IMR-90 (cell line): ENCODE measurements around the gene APOBEC3B. TPM values are rescaled to one million over a fixed set of nuclear protein-coding genes. Genes with fewer than 3 reads are reported as not detected.
"Not testable (repeated sequence)": the region's sequence is repeated elsewhere in the genome, so short reads cannot be mapped to it uniquely, and the experiment has no call there.

Experiments
- ATAC-seq: fragments of 200-7000 bp; cut with Tn5 transposase; 2 replicates; pipeline ENCODE4 v1.9.1; 2020; ENCODE audit warnings: low read depth, mild to moderate bottlenecking, moderate library complexity
- BruUV-seq: library from RNA; stranded (reverse); fragments of 400-500 nt; replicated peaks from 2 replicates; lab custom pipeline; 2021; lab: Mats Ljungman, UMichigan
- CTCF ChIA-PET: fragments of 300-600 bp; formaldehyde crosslinking; extraction: SDS; loops from one replicate; lab custom pipeline; 2021; ENCODE audit warnings: antibody characterized with exemption; lab: Yijun Ruan, JAX
- POLR2A ChIA-PET: fragments of 300-600 bp; sonication (Branson Sonifier 250); formaldehyde crosslinking; loops from one replicate; lab custom pipeline; 2022; ENCODE audit warnings: antibody characterized with exemption; ENCODE audit not compliant: unreplicated experiment; lab: Charles Lee
- DNase-seq: peaks from one replicate; pipeline ENCODE4 v3.0.0; 2013
- H2AFZ ChIP-seq: replicated peaks from 2 replicates; pipeline ENCODE3; 2013; ENCODE audit warnings: low read length, mild to moderate bottlenecking; ENCODE audit not compliant: poor library complexity
- H2AK5ac ChIP-seq: 2 replicates; pipeline ENCODE4 v1.6.1; 2013; ENCODE audit warnings: low read depth, low read length, inconsistent platforms
- H2AK9ac ChIP-seq: replicated peaks from 2 replicates; pipeline ENCODE3; 2013; ENCODE audit warnings: mild to moderate bottlenecking, low read depth, low read length, moderate library complexity; ENCODE audit not compliant: poor library complexity
- H2BK120ac ChIP-seq: 2 replicates; pipeline ENCODE4 v1.6.1; 2013; ENCODE audit warnings: low read depth, low read length, inconsistent platforms
- H2BK15ac ChIP-seq: 3 replicates; pipeline ENCODE4 v1.6.1; 2013; ENCODE audit warnings: low read depth, low read length, inconsistent platforms
- H2BK20ac ChIP-seq: 2 replicates; pipeline ENCODE4 v1.6.1; 2013; ENCODE audit warnings: low read depth, mild to moderate bottlenecking, inconsistent platforms, low read length, moderate library complexity
- H2BK5ac ChIP-seq: 2 replicates; pipeline ENCODE4 v1.6.1; 2013; ENCODE audit warnings: mild to moderate bottlenecking, low read depth, low read length, inconsistent platforms; ENCODE audit not compliant: poor library complexity, severe bottlenecking
- H3K14ac ChIP-seq: replicated peaks from 2 replicates; pipeline ENCODE4 v1.6.1; 2013; ENCODE audit warnings: low read depth, low read length, inconsistent platforms
- H3K18ac ChIP-seq: 2 replicates; pipeline ENCODE4 v1.6.1; 2013; ENCODE audit warnings: low read depth, low read length, control low read depth
- H3K23ac ChIP-seq: 2 replicates; pipeline ENCODE4 v1.6.1; 2013; ENCODE audit warnings: low read depth, low read length, inconsistent platforms
- H3K27ac ChIP-seq: 2 replicates; pipeline ENCODE4 v1.5.1; 2013; ENCODE audit warnings: mild to moderate bottlenecking, control low read depth, low read length; ENCODE audit not compliant: insufficient read depth
- H3K27me3 ChIP-seq: 2 replicates; pipeline ENCODE4 v1.6.1; 2013; ENCODE audit warnings: low read length; ENCODE audit not compliant: control insufficient read depth, insufficient read depth
- H3K36me3 ChIP-seq: 2 replicates; pipeline ENCODE4 v1.6.1; 2013; ENCODE audit warnings: low read length, mixed read lengths; ENCODE audit not compliant: control insufficient read depth, insufficient read depth
- H3K4ac ChIP-seq: 2 replicates; pipeline ENCODE4 v1.6.1; 2013; ENCODE audit warnings: low read depth, low read length, inconsistent platforms
- H3K4me1 ChIP-seq: 2 replicates; pipeline ENCODE4 v1.6.1; 2013; ENCODE audit warnings: low read length, mixed read lengths; ENCODE audit not compliant: control insufficient read depth, insufficient read depth
- H3K4me2 ChIP-seq: 2 replicates; pipeline ENCODE4 v1.6.1; 2013; ENCODE audit warnings: low read depth, mild to moderate bottlenecking, control low read depth, low read length, moderate library complexity
- H3K4me3 ChIP-seq: 2 replicates; pipeline ENCODE4 v1.5.1; 2013; ENCODE audit warnings: low read depth, mild to moderate bottlenecking, control low read depth, low read length, moderate library complexity; ENCODE audit not compliant: insufficient read depth
- H3K56ac ChIP-seq: 2 replicates; pipeline ENCODE4 v1.6.1; 2013; ENCODE audit warnings: low read length, inconsistent platforms; ENCODE audit not compliant: insufficient read depth; ENCODE audit errors: extremely low read depth
- H3K79me1 ChIP-seq, 2 experiments: 2 replicates each; pipeline ENCODE4 v1.6.1; 2013; ENCODE audit warnings: low read length in 2 of 2, inconsistent platforms in 1 of 2, low read depth in 1 of 2
- H3K9ac ChIP-seq: 2 replicates; pipeline ENCODE4 v1.6.1; 2013; ENCODE audit warnings: low read depth, low read length, control low read depth
- H3K9me1 ChIP-seq: 2 replicates; pipeline ENCODE4 v1.6.1; 2013; ENCODE audit warnings: low read length, inconsistent platforms; ENCODE audit not compliant: insufficient read depth
- H3K9me3 ChIP-seq: 2 replicates; pipeline ENCODE4 v1.6.1; 2013; ENCODE audit warnings: low read length; ENCODE audit not compliant: control insufficient read depth, insufficient read depth
- H4K20me1 ChIP-seq: 2 replicates; pipeline ENCODE4 v1.6.1; 2013; ENCODE audit warnings: low read length, inconsistent platforms; ENCODE audit not compliant: insufficient read depth
- H4K5ac ChIP-seq: 2 replicates; pipeline ENCODE4 v1.6.1; 2013; ENCODE audit warnings: mild to moderate bottlenecking, low read depth, low read length, control low read depth
- H4K8ac ChIP-seq, 2 experiments: 2 replicates each; pipeline ENCODE4 v1.6.1; 2013; ENCODE audit warnings: low read depth in 2 of 2, low read length in 2 of 2, control low read depth in 1 of 2, inconsistent platforms in 1 of 2
- H4K91ac ChIP-seq: 2 replicates; pipeline ENCODE4 v1.6.1; 2013; ENCODE audit warnings: low read depth, low read length, inconsistent platforms; ENCODE audit not compliant: insufficient read depth
- WGBS, 2 experiments: methylation state at CpG; one replicate each; pipeline versions ENCODE4 v1.1.5 to v1.1.7; 2013; ENCODE audit warnings: missing lambda C conversion rate in 2 of 2; ENCODE audit not compliant: insufficient read length in 1 of 2; ENCODE audit errors: extremely low coverage in 2 of 2; 5-methylcytosine and 5-hydroxymethylcytosine counted together
- dilution Hi-C: fragments of 300-500 bp; cut with HindIII; formaldehyde crosslinking; loops from one replicate; pipeline ENCODE4 v1.14.3; 2018; ENCODE audit warnings: low sequenced_read_pairs; ENCODE audit not compliant: unreplicated experiment
- in situ Hi-C: fragments of 300-500 bp; cut with MboI; formaldehyde crosslinking; loops from 3 replicates; pipeline ENCODE4 v1.14.3; 2019; ENCODE audit warnings: low sequenced_read_pairs, inconsistent platforms, mixed read lengths
- intact Hi-C: fragments of 100-400 bp; cut with micrococcal nuclease; formaldehyde crosslinking; loops from 2 replicates; pipeline ENCODE4 v1.10.0; 2022
- polyA plus RNA-seq, 3 experiments: library from polyadenylated mRNA; depleted of rRNA; stranded (reverse); fragments of >200 nt; gene quantifications; 2 replicates each; pipeline ENCODE4 v1.2.3, GENCODE V29; 2012; ENCODE audit warnings: low replicate concordance in 1 of 3
- total RNA-seq: library from RNA; depleted of rRNA; stranded (reverse); fragments of >200 nt; gene quantifications from 2 replicates; pipeline ENCODE4 v1.2.3, GENCODE V29; 2012

Gene APOBEC3B
- total and polyA plus RNA-seq, 2 of the 4 experiments (the other 2 are of a cell fraction), result 17.6 to 34.2 TPM

DNA sequence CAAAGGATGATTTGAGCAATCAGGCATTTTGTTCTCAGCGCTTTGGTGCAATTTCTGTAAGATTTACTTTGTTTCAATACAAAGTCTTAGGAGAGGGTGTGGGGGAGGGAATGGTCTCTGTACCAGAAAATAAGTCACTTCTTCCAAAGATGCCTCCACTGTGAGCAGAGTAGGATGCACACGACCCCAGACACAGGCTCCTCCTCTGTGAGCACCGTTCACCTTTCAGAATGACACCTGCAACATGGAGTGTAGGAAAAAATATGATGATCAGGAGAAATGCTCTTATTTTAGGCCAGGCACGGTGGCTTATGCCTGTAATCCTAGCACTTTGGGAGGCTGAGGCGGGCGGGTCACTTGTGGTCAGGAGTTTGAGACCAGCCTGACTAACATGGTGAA is 32.6 kb downstream of the APOBEC3B start:
- in situ Hi-C loops, result loop anchor here (5.0 kb wide), 1 partner anchor 108 kb away; no protein-coding TSS in a partner anchor
- intact Hi-C loops, H3K36me3 ChIP-seq, H4K20me1 ChIP-seq, CTCF ChIA-PET, H3K9me1 ChIP-seq, BruUV-seq, dilution Hi-C loops, H3K9me3 ChIP-seq, H3K27me3 ChIP-seq, H3K4me1 ChIP-seq: not testable (repeated sequence)
- H3K27ac ChIP-seq, result peak overlapping the region; percentile 92
- peak overlapping the region; percentile 53 for H2AK9ac ChIP-seq
- H3K4me3 ChIP-seq, result peak overlapping the region; percentile 81
- peak overlapping the region; percentile 93 for H4K91ac ChIP-seq
- H4K8ac ChIP-seq, result peak overlapping the region; percentile 79 to 96; a peak in 3 of 4 replicates
- DNase-seq (peak; percentile 10), ATAC-seq (peak; percentile 13; the same call in 1 of the 2 replicates)
- peak overlapping the region; percentile 82 for H2AK5ac ChIP-seq
- peak overlapping the region; percentile 62 for H3K4me2 ChIP-seq
- peak overlapping the region; percentile 42 for H3K56ac ChIP-seq
- H3K18ac ChIP-seq, result peak overlapping the region; percentile 48
- H3K23ac ChIP-seq, result peak overlapping the region; percentile 69
- H3K14ac ChIP-seq, result peak overlapping the region; percentile 99
- peak overlapping the region; percentile 36; the same call in 1 of the 2 replicates for H2BK120ac ChIP-seq
- peak overlapping the region; percentile 96 for H3K4ac ChIP-seq
- 52% methylated on average over 2 of the region's 6 CpGs; no CpG with 5 or more reads in 1 of the 2 experiments for WGBS, 2 experiments
- H2BK5ac ChIP-seq, result peak overlapping the region; percentile 94
- H2AFZ ChIP-seq, result peak overlapping the region; percentile 91
- H4K5ac ChIP-seq, result peak overlapping the region; percentile 62
- peaks cover 8 to 34% of the 10 kb centered on the region in 2 experiments for H3K79me1 ChIP-seq
- H3K9ac ChIP-seq, result peak overlapping the region; percentile 88
- POLR2A ChIA-PET, result interaction anchor here (0.7 kb wide), 1 partner anchor 63 kb away, joined by 13 read pairs; the partner anchor contains the start of gene APOBEC3G
- peak overlapping the region; percentile 8; the same call in 1 of the 2 replicates for H2BK20ac ChIP-seq
- H2BK15ac ChIP-seq, result peak overlapping the region; percentile 63; the same call in 1 of the 3 replicates
